ENCODE data around the gene SPON1.

DNA sequence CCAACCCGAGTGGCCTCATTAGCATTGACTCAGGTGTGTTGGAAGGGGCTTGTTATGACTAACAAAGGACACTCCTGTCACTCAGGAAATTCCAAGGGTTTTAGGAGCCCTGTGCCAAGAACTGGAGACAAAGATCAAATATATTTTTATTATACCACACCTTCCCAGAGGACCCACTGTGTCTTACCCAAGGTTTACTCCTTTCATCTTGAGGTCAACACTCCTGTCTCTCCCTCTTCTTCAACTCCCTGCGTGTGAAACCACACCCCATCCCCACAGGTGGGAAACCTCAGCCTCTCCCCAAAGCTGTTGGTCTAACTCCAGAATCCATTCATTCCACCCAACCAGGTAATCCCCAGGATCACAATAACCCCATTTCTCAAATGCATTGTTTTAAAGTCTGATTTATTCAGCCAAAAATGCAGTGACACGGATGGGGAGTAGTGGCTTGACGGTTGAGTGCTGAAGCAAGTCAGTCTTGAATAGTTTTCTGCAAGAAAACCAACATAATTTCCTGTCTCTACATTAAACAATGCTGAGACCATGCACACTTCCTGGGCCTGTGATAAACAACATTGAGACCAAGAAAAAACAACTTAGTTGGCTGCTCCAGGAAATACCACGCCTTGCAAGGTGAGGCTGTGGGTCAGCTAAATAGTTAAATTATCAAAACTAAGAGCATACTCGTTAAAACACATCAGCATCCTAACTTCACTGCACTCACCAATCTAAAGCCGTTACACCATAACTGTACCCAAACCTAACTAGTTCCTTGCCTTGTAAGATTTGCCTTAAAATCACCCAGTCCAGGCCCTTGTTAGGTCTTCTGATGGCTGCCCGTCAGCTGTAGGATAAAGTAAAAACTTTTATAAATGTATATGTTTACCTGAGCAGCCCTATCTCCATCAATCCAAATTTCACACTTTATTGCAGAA lies 38.5 kb upstream of the SPON1 start:
- TF ChIP-seq CTCF (conservative IDR thresholded peaks at IDR 0.05; ENCODE audit: low read length) (no peak), EZH2phosphoT487 (IDR thresholded peaks at IDR 0.05; ENCODE audit: borderline replicate concordance) (no peak)

Measured in Loucy (cell line).